Vagina (tissue), 2 donors: ENCODE results near the gene PRSS37.

Experiments
- POLR2AphosphoS5 ChIP-seq, 2 donors: sonication (generic); formaldehyde crosslinking; IDR thresholded peaks; one replicate each; pipeline ENCODE4 v1.9.0; 2017; ENCODE audit warnings: antibody characterized with exemption in 2 of 2, mild to moderate bottlenecking in 2 of 2, low read depth in 1 of 2; ENCODE audit not compliant: insufficient read depth in 1 of 2
- TF ChIP-seq, protein P1 (sequence below), 3 experiments: fragments of 450-650 bp in 2 of 3; fragments of 200-600 bp in 1 of 3; sonication (generic) in 1 of 3; IDR thresholded peaks; one replicate each; pipeline ENCODE4 v1.5.1; 2017 to 2019; ENCODE audit warnings: antibody characterized with exemption in 3 of 3, mild to moderate bottlenecking in 2 of 3, moderate library complexity in 2 of 3

DNA sequence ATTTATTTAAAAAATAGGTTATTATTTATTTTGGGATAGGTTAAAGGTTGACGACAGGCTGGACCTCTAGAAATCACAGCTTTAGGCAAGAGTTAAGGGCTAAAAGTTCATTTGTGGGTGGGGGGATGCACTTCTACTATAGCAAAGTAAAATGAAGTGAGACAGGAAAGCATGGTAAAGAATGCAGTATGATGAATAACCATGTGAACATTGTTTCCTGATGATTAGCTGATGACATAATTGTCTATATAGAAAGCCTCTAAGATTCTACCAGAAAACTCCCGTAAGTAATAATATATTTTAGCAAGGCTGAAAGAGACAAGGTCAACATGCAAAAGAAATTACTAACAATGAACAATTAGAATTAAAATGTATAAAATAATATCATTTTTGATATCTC, 25.7 kb upstream of the PRSS37 start:
- TF ChIP-seq POLR2AphosphoS5 (IDR thresholded peaks at IDR 0.05; ENCODE audit: insufficient read depth in 1 of 2, low read depth in 1 of 2): no peak
- TF ChIP-seq, protein P1, sequence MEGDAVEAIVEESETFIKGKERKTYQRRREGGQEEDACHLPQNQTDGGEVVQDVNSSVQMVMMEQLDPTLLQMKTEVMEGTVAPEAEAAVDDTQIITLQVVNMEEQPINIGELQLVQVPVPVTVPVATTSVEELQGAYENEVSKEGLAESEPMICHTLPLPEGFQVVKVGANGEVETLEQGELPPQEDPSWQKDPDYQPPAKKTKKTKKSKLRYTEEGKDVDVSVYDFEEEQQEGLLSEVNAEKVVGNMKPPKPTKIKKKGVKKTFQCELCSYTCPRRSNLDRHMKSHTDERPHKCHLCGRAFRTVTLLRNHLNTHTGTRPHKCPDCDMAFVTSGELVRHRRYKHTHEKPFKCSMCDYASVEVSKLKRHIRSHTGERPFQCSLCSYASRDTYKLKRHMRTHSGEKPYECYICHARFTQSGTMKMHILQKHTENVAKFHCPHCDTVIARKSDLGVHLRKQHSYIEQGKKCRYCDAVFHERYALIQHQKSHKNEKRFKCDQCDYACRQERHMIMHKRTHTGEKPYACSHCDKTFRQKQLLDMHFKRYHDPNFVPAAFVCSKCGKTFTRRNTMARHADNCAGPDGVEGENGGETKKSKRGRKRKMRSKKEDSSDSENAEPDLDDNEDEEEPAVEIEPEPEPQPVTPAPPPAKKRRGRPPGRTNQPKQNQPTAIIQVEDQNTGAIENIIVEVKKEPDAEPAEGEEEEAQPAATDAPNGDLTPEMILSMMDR (IDR thresholded peaks at IDR 0.05): no peak
